Thymus (tissue), 11 donors: ENCODE data around the gene HOXD1. TPM values are rescaled to one million over a fixed set of nuclear protein-coding genes. Genes with fewer than 3 reads are reported as not detected.

Experiments used
- DNase-seq, 9 donors: peaks; one replicate each; pipeline ENCODE4 v3.0.0-alpha.2; 2013; ENCODE audit warnings: low spot score in 9 of 9, low read depth in 6 of 9, missing footprints in 1 of 9
- H3K27ac ChIP-seq, 2 donors: one replicate each; pipeline ENCODE4 v1.5.1; 2013; ENCODE audit warnings: control low read depth in 1 of 2, low read depth in 1 of 2, low read length in 1 of 2, mild to moderate bottlenecking in 1 of 2, moderate library complexity in 1 of 2
- H3K27me3 ChIP-seq, 2 donors: one replicate each; pipeline ENCODE4 v1.5.1; 2013; ENCODE audit warnings: low read length in 1 of 2; ENCODE audit not compliant: control insufficient read depth in 2 of 2, insufficient read depth in 1 of 2
- H3K36me3 ChIP-seq, 2 donors: one replicate each; pipeline ENCODE4 v1.5.1; 2013; ENCODE audit warnings: low read length in 1 of 2, mild to moderate bottlenecking in 1 of 2, moderate library complexity in 1 of 2; ENCODE audit not compliant: control insufficient read depth in 2 of 2, insufficient read depth in 2 of 2
- H3K4me1 ChIP-seq, 2 donors: one replicate each; pipeline ENCODE4 v1.5.1; 2013; ENCODE audit warnings: low read length in 2 of 2; ENCODE audit not compliant: control insufficient read depth in 2 of 2, insufficient read depth in 2 of 2
- H3K4me3 ChIP-seq, 2 donors: one replicate each; pipeline ENCODE4 v1.5.1; 2013; ENCODE audit warnings: low read length in 2 of 2, control low read depth in 1 of 2, mild to moderate bottlenecking in 1 of 2
- H3K9me3 ChIP-seq, 2 donors: one replicate each; pipeline ENCODE4 v1.5.1; 2013; ENCODE audit warnings: low read length in 1 of 2, mild to moderate bottlenecking in 1 of 2; ENCODE audit not compliant: control insufficient read depth in 2 of 2, insufficient read depth in 1 of 2
- WGBS: extraction: QIAGEN DNeasy Blood & Tissue Kit; methylation state at CpG from one replicate; pipeline ENCODE4 v1.1.7; 2013; 5-methylcytosine and 5-hydroxymethylcytosine counted together
- polyA plus RNA-seq: library from polyadenylated mRNA; stranded (reverse); fragments of 200-250 nt; gene quantifications from one replicate; pipeline ENCODE4 v1.2.3, GENCODE V29; 2013
- total RNA-seq: library from RNA; stranded (reverse); fragments of 120-200 nt; gene quantifications from one replicate; pipeline ENCODE4 v1.2.4, GENCODE V29; 2013
- donor health status: healthy.

Gene HOXD1
- total and polyA plus RNA-seq, 2 donors: 0.09 to 0.52 TPM

DNA sequence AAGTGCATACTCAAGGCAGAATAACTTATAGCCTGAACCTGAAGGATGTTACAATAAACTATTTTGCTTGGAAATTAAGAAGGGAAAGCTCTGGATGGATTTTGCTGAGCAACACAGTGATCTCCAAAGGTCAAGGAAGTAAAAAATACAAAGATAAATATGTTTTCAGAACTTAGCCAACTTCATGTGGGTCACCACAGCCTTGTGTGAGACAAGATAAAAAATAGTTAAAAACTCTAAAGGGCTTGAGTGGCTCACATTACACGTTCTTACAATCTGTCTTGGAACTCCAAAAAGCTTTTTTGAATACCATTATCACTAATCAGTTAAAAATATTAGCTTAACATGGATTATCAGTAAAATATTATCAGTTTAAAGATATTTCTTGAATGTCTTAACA, 51.8 kb downstream of the HOXD1 start:
- H3K4me1 ChIP-seq: no peaks in the 10 kb centered on the region
- no peak overlapping the region for H3K4me3 ChIP-seq
- H3K27me3 ChIP-seq: peaks cover 2 to 4% of the 10 kb centered on the region in 2 donors
- no peak overlapping the region for H3K27ac ChIP-seq
- H3K9me3 ChIP-seq: no peaks in the 10 kb centered on the region
- no peaks in the 10 kb centered on the region for H3K36me3 ChIP-seq
- no peak for DNase-seq
- WGBS: 72% methylated on average over 1 of the region's 1 CpG

Other genes starting within 250 kb of the HOXD1 start
- 23.5 TPM for gene LNPK, start 186.4 kb upstream of the HOXD1 start, total RNA-seq
- 9.1 TPM for gene LNPK, start 186.4 kb upstream of the HOXD1 start, polyA plus RNA-seq
- not detected for gene EVX2, start 104.7 kb upstream of the HOXD1 start, total RNA-seq
- gene EVX2, start 104.7 kb upstream of the HOXD1 start, polyA plus RNA-seq: not detected
- gene HOXD13, start 95.9 kb upstream of the HOXD1 start, total RNA-seq: not detected
- 0.11 TPM for gene HOXD13, start 95.9 kb upstream of the HOXD1 start, polyA plus RNA-seq
- not detected for gene HOXD12, start 88.9 kb upstream of the HOXD1 start, total RNA-seq
- not detected for gene HOXD12, start 88.9 kb upstream of the HOXD1 start, polyA plus RNA-seq
- not detected for gene HOXD11, start 81.4 kb upstream of the HOXD1 start, total RNA-seq
- 0.09 TPM for gene HOXD11, start 81.4 kb upstream of the HOXD1 start, polyA plus RNA-seq
- gene HOXD10, start 71.9 kb upstream of the HOXD1 start, total RNA-seq: not detected
- gene HOXD10, start 71.9 kb upstream of the HOXD1 start, polyA plus RNA-seq: 0.09 TPM
- 0.14 TPM for gene HOXD9, start 65.9 kb upstream of the HOXD1 start, total RNA-seq
- 1.8 TPM for gene HOXD9, start 65.9 kb upstream of the HOXD1 start, polyA plus RNA-seq
- 1.5 TPM for gene HOXD8, start 59.0 kb upstream of the HOXD1 start, total RNA-seq
- gene HOXD8, start 59.0 kb upstream of the HOXD1 start, polyA plus RNA-seq: 3.4 TPM
- 0.09 TPM for gene HOXD4, start 37.1 kb upstream of the HOXD1 start, total RNA-seq
- gene HOXD4, start 37.1 kb upstream of the HOXD1 start, polyA plus RNA-seq: 1.0 TPM
- gene HOXD3, start 31.4 kb upstream of the HOXD1 start, total RNA-seq: 0.28 TPM
- gene HOXD3, start 31.4 kb upstream of the HOXD1 start, polyA plus RNA-seq: 0.82 TPM
- 32.2 TPM for gene MTX2, start 80.8 kb downstream of the HOXD1 start, total RNA-seq
- 57.7 TPM for gene MTX2, start 80.8 kb downstream of the HOXD1 start, polyA plus RNA-seq